HG03460 (cell line): Measurements from ENCODE around the gene C11orf24.

Source experiments
- ATAC-seq: cut with Tn5 transposase; IDR thresholded peaks from one replicate; pipeline ENCODE4 v1.9.1; 2021; ENCODE audit not compliant: unreplicated experiment

The C11orf24 gene

DNA sequence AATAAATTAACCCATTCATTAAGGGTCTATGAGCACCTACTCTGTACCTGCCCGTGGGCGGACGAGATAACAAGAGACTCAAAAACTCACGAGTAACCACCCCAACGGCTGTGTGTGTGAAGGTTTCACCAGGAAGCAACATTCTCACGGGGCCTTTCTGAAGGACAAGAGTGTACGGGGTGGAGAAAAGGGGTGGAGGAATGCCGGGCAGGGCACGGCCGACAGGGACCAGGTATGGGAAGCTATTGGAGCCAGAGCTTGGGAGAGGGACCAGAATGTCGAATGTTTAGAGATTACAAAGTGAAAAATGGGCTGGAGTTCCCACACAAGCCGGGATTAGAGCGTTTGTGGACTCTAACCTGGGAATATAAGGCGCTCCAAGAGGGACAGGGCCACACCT, 60.2 kb downstream of the C11orf24 start:
- no peak for ATAC-seq
